Endodermal cell (in vitro differentiated cells): ENCODE measurements around the gene SH3PXD2A. TPM values are rescaled to one million over a fixed set of nuclear protein-coding genes. Genes with fewer than 3 reads are reported as not detected.

ENCODE experiments used
- DNase-seq: peaks from one replicate; pipeline ENCODE4 v3.0.0-alpha.2; 2017
- H3K27ac ChIP-seq: 2 replicates; pipeline ENCODE4 v1.5.1; 2013; ENCODE audit warnings: mild to moderate bottlenecking, low read depth, low read length, moderate library complexity
- H3K27me3 ChIP-seq: 2 replicates; pipeline ENCODE4 v1.6.1; 2013; ENCODE audit warnings: mild to moderate bottlenecking, low read length, moderate library complexity; ENCODE audit not compliant: insufficient read depth, control insufficient read depth, poor library complexity, severe bottlenecking
- H3K36me3 ChIP-seq: 2 replicates; pipeline ENCODE4 v1.7.0; 2013; ENCODE audit warnings: mild to moderate bottlenecking, low read length, moderate library complexity; ENCODE audit not compliant: control insufficient read depth, insufficient read depth
- H3K4me1 ChIP-seq: one replicate; pipeline ENCODE4 v1.7.0; 2013; ENCODE audit warnings: low read length; ENCODE audit not compliant: control insufficient read depth, insufficient read depth
- H3K4me3 ChIP-seq: 2 replicates; pipeline ENCODE4 v1.5.1; 2013; ENCODE audit warnings: mild to moderate bottlenecking, low read length, moderate library complexity
- H3K9ac ChIP-seq: 2 replicates; pipeline ENCODE4 v1.6.1; 2013; ENCODE audit warnings: mild to moderate bottlenecking, low read length, moderate library complexity; ENCODE audit not compliant: poor library complexity, severe bottlenecking; ENCODE audit errors: extremely low read depth
- H3K9me3 ChIP-seq: 2 replicates; pipeline ENCODE4 v1.6.1; 2013; ENCODE audit warnings: mild to moderate bottlenecking, low read length, moderate library complexity; ENCODE audit not compliant: control insufficient read depth
- H3K27ac Mint-ChIP-seq: 2 replicates; pipeline ENCODE4 v1.8.0; 2020; ENCODE audit warnings: mixed read lengths
- H3K27me3 Mint-ChIP-seq: 2 replicates; pipeline ENCODE4 v1.8.0; 2021; ENCODE audit warnings: mild to moderate bottlenecking, mixed read lengths; ENCODE audit not compliant: insufficient read depth
- H3K36me3 Mint-ChIP-seq: 2 replicates; pipeline ENCODE4 v1.8.0; 2020; ENCODE audit warnings: low read depth, mixed read lengths
- H3K4me1 Mint-ChIP-seq: 2 replicates; pipeline ENCODE4 v1.8.0; 2020; ENCODE audit warnings: mixed read lengths
- H3K4me3 Mint-ChIP-seq: 2 replicates; pipeline ENCODE4 v1.8.0; 2020; ENCODE audit warnings: mild to moderate bottlenecking, moderate library complexity, mixed read lengths
- H3K9me3 Mint-ChIP-seq: 2 replicates; pipeline ENCODE4 v1.8.0; 2020; ENCODE audit warnings: mild to moderate bottlenecking, mixed read lengths
- WGBS, 2 experiments: methylation state at CpG; one replicate each; pipeline versions ENCODE4 v1.1.5 to v1.1.7; 2013; ENCODE audit warnings: missing lambda C conversion rate in 2 of 2, mixed read lengths in 1 of 2; ENCODE audit not compliant: insufficient coverage in 1 of 2, insufficient read length in 1 of 2; 5-methylcytosine and 5-hydroxymethylcytosine counted together
- total RNA-seq, 2 donors: library from RNA; stranded (reverse); fragmentation: NEBNext Ultra II Directional in 1 of 2; extraction: Animal tissue kit (Norgen Biotek cat#: 25700) in 1 of 2; gene quantifications; 2 replicates in 1 of 2; 3 replicates in 1 of 2; pipeline ENCODE4 v1.2.1, GENCODE V29; 2021
- TF ChIP-seq, protein P1 (sequence below): fragments of 200-600 bp; sonication (generic); conservative IDR thresholded peaks from 2 replicates; pipeline ENCODE4 v1.5.0; 2021; ENCODE audit warnings: antibody characterized with exemption, mild to moderate bottlenecking

Gene SH3PXD2A
- total RNA-seq, 2 donors from 2014 or later: 15.7 to 22.6 TPM

- no peak overlapping the region for H3K9ac ChIP-seq
- no peak overlapping the region for H3K27ac Mint-ChIP-seq
- TF ChIP-seq, protein P1, sequence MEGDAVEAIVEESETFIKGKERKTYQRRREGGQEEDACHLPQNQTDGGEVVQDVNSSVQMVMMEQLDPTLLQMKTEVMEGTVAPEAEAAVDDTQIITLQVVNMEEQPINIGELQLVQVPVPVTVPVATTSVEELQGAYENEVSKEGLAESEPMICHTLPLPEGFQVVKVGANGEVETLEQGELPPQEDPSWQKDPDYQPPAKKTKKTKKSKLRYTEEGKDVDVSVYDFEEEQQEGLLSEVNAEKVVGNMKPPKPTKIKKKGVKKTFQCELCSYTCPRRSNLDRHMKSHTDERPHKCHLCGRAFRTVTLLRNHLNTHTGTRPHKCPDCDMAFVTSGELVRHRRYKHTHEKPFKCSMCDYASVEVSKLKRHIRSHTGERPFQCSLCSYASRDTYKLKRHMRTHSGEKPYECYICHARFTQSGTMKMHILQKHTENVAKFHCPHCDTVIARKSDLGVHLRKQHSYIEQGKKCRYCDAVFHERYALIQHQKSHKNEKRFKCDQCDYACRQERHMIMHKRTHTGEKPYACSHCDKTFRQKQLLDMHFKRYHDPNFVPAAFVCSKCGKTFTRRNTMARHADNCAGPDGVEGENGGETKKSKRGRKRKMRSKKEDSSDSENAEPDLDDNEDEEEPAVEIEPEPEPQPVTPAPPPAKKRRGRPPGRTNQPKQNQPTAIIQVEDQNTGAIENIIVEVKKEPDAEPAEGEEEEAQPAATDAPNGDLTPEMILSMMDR: no peak
- DNase-seq: no peak
- no peaks in the 10 kb centered on the region for H3K9me3 ChIP-seq
- H3K27ac ChIP-seq: no peak overlapping the region
- peaks cover 19% of the 10 kb centered on the region for H3K36me3 Mint-ChIP-seq
- H3K27me3 ChIP-seq: no peaks in the 10 kb centered on the region
- peaks cover 3% of the 10 kb centered on the region for H3K4me1 Mint-ChIP-seq
- no peak overlapping the region for H3K4me3 Mint-ChIP-seq
- no peaks in the 10 kb centered on the region for H3K36me3 ChIP-seq
- no peak overlapping the region for H3K4me3 ChIP-seq
- H3K27me3 Mint-ChIP-seq: no peaks in the 10 kb centered on the region
- H3K9me3 Mint-ChIP-seq: no peaks in the 10 kb centered on the region
- 94 to 97% methylated on average over 6 to 8 of the region's 8 CpGs for WGBS, 2 experiments
- no peaks in the 10 kb centered on the region for H3K4me1 ChIP-seq
Observed at GRCh38 chr10:103882285-103883007, 27.1 kb upstream of the SH3PXD2A start.

- Mint-ChIP-seq H3K9me3 (no peaks in the 10 kb centered on the region), H3K27me3 (no peaks in the 10 kb centered on the region), H3K4me3 (no peak overlapping the region), H3K4me1 (peaks cover 3% of the 10 kb centered on the region), H3K27ac (no peak overlapping the region), H3K36me3 (peaks cover 19% of the 10 kb centered on the region)
- Histone ChIP-seq H3K4me3 (no peak overlapping the region), H3K27ac (no peak overlapping the region), H3K27me3 (no peaks in the 10 kb centered on the region), H3K9me3 (no peaks in the 10 kb centered on the region), H3K4me1 (no peaks in the 10 kb centered on the region), H3K9ac (no peak overlapping the region), H3K36me3 (no peaks in the 10 kb centered on the region)
- TF ChIP-seq, protein P1: no peak
- DNase-seq: no peak
- 89 to 92% methylated on average over 12 to 15 of the region's 15 CpGs for WGBS, 2 experiments
Observed at GRCh38 chr10:103881416-103882284, 26.3 kb upstream of the SH3PXD2A start.

DNA sequence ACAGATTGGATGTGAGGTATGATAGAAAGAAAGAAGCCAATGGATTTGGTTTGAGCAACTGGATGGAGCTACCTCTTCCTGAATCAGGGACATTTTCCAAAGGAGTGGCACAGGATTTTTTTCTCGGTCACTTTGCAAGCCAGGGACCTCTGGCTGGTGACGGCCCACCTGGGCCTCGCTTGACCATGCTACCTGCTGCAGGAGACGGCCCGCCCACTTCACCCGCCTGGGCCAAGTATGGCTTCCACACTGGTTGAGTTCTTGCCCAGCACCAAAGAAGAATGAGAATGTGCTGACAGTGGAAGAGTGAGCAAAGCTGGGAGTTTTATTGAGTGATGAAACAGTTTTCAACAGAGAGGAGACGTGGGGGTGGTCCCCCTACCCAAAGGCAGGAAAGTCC is 24.5 kb upstream of the SH3PXD2A start:
- TF ChIP-seq, protein P1: no peak
- Mint-ChIP-seq H3K27ac (no peak overlapping the region), H3K4me3 (no peak overlapping the region), H3K36me3 (peaks cover 19% of the 10 kb centered on the region), H3K9me3 (no peaks in the 10 kb centered on the region), H3K4me1 (peaks cover 3% of the 10 kb centered on the region), H3K27me3 (no peaks in the 10 kb centered on the region)
- H3K27me3 ChIP-seq: no peaks in the 10 kb centered on the region
- no peaks in the 10 kb centered on the region for H3K36me3 ChIP-seq
- H3K9me3 ChIP-seq: no peaks in the 10 kb centered on the region
- H3K9ac ChIP-seq: no peak overlapping the region
- H3K4me3 ChIP-seq: no peak overlapping the region
- no peak for DNase-seq
- H3K27ac ChIP-seq: no peak overlapping the region
- H3K4me1 ChIP-seq: no peaks in the 10 kb centered on the region
- WGBS, 2 experiments: 95 to 100% methylated on average over 2 to 7 of the region's 7 CpGs
